HG03469 (cell line): ENCODE data around the gene SH3PXD2A.
"Not testable (repeated sequence)": the region's sequence is repeated elsewhere in the genome, so short reads cannot be mapped to it uniquely, and the experiment has no call there.

ENCODE experiments used
- ATAC-seq: cut with Tn5 transposase; IDR thresholded peaks from one replicate; pipeline ENCODE4 v1.9.1; 2021; ENCODE audit warnings: mild to moderate bottlenecking, moderate library complexity, moderate number of reproducible peaks; ENCODE audit not compliant: unreplicated experiment

Gene SH3PXD2A

DNA sequence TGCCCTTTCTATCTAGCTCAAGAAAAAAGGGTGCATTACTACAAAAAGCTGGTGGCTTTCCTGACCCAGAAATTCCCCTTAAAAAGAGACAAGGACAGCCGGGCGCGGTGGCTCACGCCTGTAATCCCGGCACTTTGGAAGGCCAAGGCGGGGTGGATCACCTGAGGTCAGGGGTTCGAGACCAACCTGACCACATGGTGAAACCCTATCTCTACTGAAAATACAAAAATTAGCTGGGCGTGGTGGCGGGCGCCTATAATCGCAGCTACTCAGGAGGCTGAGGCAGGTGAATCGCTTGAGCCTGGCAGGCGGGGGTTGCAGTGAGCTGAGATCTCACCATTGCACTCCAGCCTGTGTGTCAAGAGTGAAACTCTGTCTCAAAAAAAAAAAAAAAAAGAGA is 82.5 kb downstream of the SH3PXD2A start:
- ATAC-seq = not testable (repeated sequence)

DNA sequence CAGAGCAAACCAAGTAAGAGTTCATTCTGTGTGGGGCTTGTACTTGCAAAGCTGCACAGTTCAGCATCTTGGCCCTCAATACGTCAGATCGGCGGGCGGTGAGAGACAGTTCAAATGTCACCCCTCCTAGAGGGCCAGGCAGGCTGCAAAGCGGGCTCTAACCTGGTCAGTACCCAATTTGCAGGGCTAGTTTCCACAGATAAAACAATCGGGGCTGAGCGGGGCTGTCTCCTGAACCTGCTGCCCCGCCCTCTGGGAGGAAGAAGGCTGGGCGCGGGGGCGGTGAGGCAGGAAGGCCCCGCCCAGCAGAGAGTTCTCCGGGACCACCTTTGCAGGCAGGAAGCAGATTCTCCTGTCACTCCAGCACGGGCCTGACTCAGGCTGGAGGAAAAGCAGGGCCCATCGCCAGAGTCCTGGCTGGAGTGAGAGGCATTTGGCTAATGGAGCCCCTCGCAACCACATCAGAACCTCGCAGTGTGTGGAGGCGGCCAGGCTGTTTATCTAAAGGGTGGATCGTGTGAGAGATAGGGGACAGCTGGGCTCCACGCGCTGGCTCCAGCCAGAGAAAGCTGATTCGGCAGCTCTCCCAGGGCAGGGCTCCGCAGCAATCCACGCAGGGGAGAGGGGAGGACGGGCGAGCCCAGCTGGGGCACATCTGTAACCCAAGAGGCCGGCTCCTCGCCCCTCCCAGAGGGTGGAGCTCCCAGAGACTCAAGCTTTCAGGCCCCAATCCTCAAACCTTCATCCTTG is 83.1 kb downstream of the SH3PXD2A start:
- peak; percentile 35 for ATAC-seq

DNA sequence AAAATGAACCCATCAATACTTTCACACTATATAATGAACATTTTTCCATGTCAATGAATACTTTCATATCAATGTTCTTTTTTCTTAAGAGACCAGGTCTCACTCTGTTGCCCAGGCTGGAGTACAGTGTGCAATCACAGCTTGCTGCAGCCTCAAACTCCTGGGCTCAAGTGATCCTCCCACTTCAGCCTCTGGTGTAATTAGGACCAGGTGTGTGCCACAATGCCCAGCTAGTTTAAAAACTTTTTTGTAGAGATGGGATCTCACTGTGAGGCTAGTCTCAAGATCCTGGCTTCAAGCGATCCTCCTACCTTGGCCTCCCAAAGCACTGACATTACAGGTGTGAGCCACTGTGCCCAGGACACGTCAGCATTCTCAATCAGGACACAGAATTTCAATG is 85.2 kb downstream of the SH3PXD2A start:
- ATAC-seq = no peak

DNA sequence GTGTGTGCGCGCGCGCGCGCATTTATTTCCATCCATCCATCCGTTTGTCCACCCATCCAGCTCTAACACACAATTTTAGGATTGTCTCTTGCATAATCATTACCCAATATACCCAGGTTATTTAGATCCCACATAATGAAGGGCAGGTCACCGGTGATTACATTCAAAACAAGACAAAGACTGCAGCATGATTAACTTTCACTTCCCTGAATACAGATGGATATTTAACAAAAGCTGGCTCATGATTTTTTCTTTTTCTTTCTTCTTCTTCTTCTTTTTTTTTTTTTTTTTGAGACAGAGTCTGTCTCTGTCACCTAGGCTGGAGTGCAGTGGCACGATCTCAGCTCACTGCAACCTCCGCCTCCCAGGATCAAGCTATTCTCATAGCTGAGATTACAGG is 86.2 kb downstream of the SH3PXD2A start:
- ATAC-seq = no peak

DNA sequence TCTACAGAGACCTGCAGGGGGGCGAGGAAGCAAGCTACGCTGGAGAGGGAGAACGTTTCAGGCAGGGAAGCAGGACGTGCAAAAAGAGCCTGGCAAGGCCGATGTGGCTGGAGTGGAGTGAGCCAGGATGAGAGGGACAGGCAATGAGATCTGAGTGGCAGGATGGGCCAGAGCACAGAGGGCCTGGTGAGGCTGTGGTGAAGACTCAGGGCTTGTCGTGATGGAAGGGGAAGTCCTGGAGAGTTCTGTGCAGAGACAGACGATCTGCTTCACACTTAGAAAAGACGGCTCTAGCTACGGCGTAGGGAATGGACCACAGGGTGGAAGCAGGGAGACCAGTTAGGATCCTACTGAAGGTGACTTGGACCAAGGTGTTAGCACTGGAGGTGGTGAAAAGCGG is 87.0 kb downstream of the SH3PXD2A start:
- ATAC-seq = no peak

DNA sequence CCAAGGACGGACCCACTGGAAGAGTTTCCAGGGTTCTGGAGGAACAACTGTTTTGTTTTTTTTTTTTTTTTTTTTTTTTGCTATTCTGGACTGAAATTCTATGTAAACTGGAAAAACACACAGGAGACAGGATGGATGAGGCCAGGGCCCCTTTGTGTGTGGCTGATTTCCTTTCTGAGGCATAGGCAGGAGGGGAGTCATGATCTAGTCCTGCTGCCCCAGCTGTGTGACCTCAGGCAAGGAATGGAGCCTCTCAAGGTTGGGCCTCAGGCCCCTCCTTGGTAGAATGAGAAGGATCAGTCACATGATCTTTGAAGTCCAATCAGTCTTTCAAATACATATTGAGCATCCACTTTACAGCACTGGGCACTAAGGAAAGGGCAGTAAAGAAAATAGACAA is 87.6 kb downstream of the SH3PXD2A start:
- no peak for ATAC-seq

DNA sequence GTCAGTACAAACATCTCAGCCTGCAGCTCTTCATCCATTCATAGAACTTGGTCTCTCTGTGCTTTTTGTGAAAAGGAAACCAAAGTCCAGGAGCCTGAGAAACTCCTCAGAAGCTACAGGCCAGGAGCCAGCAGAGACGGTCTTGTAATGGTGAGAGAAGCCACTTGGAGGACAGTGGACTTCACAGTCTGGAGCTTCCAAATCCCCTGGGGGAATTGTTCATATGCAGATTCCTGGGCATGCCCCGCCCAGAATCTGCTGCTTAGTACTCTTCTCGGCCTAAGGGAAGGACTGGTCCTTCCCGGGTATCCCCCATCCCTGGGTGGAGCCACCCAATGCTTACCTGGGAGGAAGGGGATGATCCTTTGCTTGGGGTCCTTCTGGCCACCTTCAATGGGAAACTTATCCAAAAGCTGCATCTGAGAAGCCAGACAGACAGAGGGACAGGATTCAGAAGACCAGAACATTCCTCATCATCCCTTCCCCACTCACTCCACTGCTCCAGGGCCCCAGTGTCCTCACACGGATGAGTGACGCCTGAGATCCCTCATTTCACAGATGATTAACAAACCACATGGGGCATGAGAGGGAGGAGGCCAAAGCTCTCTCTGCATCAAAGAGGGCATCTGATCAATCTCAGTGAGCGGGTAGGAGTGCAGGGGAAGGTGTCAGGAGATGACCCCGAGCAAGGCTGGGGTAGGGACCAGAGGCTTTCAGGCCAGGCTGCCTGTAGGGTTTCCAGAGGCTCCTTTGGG is 88.4 kb downstream of the SH3PXD2A start:
- ATAC-seq = no peak

DNA sequence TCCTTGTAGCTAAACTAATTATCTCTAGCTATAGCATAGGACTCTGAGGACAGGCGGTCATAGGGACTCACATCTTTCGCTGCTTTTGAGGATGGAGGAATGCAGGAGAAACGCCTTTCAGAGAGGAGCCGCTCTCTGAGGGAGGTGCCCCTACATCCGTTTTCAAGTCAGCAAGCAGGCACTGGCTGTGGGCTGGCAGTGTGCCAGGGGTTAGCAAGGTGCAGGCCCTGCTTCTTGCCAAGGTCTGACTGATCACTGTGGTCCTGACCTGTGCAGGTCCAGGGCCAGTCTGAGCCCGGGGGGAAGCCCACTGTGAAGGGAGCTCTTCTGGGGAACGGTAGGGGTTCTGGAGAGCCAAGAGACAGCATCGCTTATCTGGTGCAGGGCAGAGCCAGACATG is 89.4 kb downstream of the SH3PXD2A start:
- no peak for ATAC-seq

DNA sequence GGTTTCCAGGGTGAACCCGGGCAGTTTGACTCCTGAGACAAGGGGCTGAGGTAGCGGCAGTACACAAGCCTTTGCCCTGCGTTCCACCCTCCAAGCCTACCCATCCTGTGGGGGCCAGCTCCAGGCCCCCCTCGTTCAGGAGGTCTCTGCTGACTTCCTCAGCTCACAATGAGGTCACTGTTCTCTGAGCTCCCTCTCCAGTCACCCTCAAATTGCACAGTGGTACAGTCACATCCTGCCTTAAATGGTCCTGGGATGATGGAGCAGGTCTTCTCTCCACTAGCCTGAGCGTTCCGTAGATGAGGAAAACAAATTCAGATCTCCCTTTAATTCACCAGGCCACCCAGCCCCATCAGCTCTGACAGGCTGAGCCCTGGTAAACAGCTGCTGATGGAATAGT is 90.2 kb downstream of the SH3PXD2A start:
- no peak for ATAC-seq

DNA sequence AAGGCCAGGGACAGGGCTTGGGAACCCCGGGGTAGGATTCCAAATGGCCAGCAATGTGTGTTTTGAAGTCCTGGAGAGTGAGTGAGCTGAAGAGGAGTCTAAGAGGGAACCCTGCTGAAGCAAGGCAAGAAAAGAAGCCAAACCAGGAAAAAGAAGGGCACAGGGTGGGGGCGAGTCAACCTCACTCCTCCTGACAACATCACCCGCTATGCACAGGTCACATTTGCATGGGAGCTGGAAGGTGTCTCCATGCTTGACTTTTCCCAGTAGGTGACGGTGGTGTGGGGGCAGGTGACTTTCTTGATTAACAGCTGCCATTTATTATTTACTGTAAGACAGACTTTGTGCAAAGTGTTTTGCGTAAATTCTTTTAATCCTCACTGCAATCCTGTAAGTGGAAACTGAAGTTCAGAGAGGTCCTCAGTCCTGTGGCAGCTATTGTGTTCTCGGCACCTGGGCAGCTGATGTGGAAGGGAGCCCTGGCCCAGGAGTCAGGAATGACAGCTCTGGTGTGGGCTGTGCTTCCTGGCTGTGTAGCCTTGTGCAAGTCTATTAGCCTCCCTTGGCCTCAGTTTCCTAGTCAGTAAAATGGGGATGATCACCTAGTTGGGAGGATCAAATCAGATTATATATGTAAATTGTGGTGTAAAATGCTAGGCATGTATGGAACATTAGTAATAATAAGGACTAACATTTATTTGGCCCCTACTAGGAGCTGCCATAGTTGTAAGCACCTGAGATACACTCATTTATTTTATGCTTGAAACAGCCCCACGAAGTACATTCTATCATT is 90.9 kb downstream of the SH3PXD2A start:
- no peak for ATAC-seq

DNA sequence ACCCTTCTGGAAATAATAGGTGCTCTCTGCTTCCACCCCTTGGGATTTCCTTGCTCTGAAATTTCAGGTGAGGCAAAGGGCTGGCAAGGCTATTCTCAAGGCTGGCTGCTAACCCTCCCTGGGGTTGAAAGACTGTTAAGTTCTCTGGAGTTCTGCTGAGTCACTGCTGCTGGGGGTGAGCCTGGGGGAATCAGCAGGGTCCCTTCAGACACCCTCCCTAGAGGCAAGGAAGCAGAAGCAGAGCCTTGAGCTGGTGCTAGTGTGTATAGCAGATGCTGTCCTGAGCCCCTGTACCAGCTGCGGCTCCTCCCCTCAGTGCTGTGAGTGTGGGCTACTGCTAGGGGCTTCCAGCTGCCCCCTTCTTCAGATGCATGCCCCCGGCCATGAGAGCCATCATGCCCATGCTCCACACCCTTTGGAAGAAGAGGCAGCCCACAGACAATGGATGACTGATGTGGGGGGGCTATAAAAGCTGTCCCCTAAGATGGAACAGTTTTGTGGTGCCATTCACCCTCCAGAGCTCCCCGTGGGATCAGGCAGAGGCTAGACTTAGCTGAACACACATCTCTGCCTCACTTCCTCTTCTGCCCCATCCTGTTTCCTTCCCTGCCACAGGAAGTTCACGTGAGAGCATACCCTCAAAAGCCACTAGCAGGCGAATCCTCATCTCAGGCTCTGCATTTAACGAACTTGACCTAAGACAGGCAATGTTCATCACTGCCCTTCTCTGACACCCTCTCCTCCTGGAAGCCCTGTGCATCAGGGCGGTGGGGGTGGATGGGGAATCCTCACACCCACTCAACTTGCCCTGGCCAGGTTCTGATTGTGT is 91.8 kb downstream of the SH3PXD2A start:
- ATAC-seq = no peak

DNA sequence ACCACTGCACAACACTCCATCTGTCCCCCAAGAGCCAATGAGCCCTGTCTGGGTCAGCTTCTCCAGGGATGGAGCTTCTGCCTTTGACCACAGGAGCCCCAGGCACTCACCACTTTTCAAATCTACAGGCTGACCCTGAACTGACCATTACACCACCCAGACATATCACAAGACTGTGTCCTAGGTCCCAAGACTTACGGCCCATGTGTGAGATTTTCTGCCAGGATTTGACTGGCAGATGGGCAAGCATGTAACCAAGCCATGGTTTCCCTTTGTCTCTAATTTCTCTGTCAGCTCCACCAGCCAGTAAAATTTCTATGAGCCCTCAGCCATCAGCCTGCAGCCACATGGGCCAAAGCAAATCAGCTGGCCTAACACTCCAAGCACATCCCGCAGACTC is 92.5 kb downstream of the SH3PXD2A start:
- no peak for ATAC-seq

DNA sequence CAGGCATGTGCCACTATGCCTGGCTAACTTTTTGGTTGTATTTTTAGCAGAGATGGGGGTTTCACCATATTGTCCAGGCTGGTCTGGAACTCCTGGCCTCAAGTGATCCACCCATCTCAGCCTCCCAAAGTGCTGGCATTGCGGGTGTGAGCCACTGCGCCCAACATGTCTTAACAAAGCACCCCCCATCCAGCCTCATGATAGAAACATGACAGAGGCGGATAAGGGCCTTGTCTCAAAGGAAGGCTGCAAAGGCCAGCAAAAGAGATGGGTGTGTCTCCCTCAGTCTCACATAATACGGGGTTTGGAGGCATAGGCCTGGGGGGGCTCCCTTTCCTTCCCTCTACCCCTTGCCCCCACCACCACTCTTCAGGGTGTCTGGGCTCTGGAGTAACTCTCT is 93.2 kb downstream of the SH3PXD2A start:
- no peak for ATAC-seq

DNA sequence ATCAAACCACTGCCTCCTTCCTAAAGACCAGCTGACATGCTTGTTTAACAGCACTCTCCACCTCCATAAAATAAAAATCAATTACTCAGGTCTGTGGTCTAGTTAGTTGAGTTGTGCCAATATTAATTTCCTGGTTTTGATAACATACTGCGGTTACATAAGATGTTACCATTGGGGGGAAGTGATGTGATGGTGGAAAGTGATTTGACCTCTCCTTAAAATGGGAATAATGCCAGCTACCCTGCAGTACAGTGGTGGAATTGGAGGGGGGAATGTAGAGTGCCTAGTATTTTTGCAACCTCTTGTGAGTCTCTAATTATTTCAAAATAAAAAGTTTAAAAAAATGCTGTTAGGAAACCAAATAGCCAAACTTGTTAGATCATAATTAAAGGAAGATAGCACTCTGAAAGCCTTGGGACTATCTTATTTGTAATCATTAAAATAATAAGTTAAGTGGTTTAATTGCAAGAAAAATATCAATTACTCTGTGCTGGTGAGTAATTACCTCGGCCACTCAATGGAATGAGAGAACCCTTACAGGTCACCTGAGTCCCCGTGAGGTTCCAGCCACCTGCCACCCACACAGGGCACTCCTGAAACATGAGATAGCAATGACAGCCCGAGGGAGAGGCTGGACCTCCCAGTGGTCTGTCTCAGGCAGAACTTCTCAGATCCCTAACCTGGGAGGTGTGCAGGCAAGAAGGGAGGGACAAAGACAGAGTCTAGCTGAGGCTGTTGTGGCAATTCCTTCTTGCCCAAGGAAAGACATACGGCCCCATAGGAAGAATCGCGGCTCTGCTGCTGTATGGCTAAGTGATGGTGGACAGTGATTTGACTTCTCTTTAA is 94.1 kb downstream of the SH3PXD2A start:
- no peak for ATAC-seq

DNA sequence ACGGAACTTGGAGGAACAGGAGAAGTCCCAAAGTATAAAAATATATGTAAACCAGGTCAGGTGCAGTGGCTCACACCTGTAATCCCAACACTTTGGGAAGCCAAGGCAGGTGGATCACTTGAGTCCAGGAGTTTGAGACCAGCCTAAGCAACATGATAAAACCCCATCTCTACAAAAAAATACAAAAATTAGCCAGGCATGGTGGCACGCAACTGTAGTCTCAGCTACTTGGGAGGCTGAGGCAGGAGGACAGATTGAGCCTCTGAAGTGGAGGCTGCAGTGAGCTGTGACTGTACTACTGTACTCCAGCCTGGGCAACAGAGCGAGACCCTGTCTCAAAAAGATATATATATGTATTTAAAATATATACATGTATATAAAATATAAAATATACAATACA is 95.1 kb downstream of the SH3PXD2A start:
- not testable (repeated sequence) for ATAC-seq

DNA sequence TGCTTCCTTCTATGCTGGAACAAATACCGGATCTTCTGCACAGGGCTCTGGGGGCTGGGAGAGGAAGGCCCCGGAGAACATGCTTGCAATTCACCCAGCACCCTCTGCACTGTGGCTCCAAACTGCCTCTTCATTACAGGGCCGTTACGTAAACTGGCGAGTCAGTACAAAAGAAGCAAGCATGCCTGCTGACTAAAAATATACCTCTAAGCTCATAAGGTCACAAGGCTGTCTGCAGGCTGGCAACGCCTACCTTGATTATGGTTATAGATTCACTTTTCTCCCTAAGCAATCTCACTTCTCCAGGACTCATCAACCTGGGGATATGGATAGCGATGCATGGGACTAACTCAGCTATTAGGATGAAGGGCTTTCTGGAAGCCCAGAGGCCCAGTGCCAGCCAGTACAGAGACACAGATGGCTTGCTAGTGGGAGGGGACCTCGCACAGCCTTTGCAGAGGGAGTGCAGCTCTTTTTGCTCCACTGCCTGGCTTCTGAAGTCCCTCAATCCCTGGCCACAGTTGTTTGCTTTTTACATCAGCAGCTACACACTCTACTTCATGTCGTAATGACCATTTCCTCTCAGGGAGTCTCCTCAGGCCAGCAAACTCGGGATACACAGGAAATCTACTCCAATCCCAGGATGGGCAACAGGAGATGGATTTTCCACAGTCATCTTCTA is 96.1 kb downstream of the SH3PXD2A start:
- no peak for ATAC-seq

DNA sequence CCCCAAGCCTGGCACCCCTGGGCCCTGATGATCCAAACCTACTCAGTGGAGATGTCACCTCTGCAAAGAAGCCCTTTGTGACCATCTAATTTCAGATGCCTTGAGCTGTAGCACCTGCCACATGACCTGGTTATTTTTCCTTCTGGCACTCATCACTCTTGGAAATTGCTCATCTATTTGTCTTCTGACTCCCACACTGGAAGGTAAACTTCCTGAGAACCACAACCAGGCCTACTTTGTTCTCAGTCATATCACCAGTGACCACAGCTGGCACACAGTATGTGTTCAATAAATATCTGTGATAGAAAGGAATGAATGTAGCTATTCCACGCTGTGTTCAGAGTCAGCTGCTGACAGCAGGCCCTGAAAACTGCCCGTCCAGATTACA is 97.1 kb downstream of the SH3PXD2A start:
- ATAC-seq = no peak

DNA sequence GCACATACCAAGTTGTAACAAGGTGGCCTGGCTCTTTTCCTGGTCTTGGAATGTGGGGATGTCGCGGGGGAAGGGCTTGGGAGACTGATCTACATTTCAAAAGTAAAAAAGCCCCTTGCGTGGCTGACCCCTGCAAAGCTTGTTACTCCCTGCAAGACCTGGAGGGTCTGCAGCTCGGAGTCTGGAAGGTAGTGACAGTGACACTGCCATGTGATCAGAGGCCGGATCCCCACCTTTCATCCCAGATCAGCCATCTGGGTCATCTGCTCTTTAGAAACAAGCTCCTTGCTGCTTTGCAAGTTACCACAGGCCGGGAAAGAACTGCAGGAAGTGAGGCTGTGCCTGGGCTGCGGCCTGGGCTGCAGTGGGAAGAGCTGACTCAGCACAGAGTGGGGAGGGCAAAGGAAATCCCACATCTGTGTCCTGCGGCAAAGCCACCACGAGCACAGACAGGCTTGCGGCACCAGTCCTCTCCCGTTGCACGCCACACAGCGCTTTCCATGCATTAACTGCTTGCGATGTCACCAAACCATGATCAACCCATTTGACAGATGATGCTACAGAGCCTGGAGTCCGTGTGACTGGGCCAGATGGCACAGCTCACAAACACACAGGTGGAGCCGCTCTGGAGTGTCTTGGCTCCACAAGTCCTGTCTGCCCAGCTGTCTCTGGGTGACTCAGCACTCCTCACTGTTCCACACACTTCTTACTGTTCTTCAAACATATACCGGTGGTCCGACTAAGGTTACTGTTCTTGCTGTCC is 97.7 kb downstream of the SH3PXD2A start:
- no peak for ATAC-seq
